ENCODE measurements around the gene RNF126.
"Not testable (repeated sequence)": the region's sequence is repeated elsewhere in the genome, so short reads cannot be mapped to it uniquely, and the experiment has no call there.

Gene RNF126

DNA sequence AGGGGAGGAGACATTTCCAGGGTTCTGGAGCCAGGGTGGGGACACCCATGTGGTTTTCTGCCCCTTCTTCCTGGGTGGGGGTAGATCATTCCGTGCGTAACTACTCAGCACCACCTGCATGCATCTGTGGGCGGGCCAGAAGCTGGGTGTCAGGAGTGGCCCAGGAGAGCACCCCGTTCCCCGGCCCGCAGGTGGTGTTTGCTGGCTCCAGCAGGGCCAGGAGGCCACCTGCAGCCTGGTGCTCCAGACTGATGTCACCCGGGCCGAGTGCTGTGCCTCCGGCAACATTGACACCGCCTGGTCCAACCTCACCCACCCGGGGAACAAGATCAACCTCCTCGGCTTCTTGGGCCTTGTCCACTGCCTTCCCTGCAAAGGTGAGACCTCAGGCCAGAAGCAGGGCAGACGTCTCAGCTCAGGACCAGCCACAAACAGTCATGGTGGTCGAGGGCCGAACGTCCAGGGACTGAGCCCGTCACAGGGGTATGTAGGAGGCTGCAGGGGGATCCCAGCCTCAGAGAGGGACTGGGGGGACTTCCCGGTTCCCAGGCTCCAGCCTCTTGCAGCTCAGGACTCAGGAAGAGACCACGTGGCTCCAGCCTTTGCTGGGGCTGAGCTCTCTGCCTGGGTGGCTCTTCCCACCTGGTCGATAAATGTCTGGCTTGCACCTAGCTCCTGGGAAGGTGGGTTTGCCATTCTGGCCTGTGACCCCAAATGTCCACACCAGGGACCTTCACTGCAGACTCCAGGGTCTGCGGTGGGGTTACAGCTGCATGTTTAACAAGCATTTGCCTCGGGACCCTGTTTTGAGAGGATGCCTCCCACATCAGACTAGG is 14.8 kb upstream of the RNF126 start:
- peak overlapping the region; percentile 72 for H3K4me3 ChIP-seq (replicated peaks; ENCODE audit: low read depth, low read length)
- TF ChIP-seq, protein P1, sequence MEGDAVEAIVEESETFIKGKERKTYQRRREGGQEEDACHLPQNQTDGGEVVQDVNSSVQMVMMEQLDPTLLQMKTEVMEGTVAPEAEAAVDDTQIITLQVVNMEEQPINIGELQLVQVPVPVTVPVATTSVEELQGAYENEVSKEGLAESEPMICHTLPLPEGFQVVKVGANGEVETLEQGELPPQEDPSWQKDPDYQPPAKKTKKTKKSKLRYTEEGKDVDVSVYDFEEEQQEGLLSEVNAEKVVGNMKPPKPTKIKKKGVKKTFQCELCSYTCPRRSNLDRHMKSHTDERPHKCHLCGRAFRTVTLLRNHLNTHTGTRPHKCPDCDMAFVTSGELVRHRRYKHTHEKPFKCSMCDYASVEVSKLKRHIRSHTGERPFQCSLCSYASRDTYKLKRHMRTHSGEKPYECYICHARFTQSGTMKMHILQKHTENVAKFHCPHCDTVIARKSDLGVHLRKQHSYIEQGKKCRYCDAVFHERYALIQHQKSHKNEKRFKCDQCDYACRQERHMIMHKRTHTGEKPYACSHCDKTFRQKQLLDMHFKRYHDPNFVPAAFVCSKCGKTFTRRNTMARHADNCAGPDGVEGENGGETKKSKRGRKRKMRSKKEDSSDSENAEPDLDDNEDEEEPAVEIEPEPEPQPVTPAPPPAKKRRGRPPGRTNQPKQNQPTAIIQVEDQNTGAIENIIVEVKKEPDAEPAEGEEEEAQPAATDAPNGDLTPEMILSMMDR (IDR thresholded peaks at IDR 0.05; ENCODE audit: low read length, missing control alignments), result no peak

DNA sequence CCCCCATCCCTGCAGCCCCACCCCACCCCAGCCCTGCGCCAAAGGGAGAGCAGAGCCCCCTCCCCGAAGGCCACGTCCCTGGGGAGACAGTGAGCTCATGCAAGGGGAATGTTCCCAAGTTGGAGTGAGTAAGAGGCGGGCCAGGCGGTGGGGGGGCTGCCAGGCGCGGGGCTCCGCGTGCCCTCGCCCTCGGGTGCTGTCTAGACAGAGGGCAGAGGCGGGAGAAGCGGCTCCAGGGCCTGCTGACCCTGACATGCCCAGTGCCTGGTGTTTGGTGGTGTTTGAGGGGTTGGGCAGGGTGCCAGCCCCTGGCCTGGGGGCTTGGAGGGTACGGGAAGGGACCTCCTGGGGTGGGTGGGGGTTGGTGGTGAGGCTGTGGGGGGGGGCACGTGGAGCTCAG is 14.2 kb upstream of the RNF126 start:
- DNase-seq (ENCODE audit: low read depth), result peak; percentile 83
- peak overlapping the region; percentile 72 for H3K4me3 ChIP-seq (replicated peaks; ENCODE audit: low read depth, low read length)

More for the DNA sequence above, 14.8 kb upstream of the RNF126 start:
- DNase-seq (ENCODE audit: low read depth), result no peak

DNA sequence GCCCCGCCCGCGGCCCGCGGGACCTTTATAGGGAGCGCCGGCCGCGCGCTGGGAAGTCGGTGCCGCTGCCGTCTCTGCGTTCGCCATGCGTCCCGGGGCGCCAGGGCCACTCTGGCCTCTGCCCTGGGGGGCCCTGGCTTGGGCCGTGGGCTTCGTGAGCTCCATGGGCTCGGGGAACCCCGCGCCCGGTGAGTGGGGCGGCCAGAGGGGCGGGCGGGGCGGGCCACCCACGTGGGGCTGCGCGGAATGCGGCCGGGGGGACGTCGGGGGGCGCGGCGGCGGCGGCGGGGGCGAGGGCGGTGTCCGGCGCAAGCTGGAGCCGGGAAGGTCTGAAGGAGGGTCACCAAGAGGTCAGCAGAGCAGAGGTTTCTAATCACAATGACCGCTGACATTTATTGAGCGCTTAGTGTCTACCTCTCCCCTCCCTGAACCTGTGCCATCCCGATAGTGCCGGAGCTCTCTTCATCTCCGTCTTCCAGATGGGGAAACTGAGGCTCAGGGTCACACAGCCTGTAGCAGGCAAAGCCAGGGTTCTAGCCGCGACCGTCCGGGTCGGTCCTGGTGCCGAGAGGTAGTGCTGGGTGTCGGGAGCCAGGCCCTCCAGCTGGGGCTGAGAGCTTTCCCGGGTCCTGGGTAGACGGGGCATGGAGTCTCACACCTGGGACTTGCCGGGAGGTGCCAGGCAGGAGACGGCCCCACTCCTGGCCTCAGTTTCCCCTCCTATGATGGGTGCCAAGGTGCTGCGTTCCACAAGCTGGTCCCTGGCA is 13.5 kb upstream of the RNF126 start, which contains the start of gene FSTL3:
Gene FSTL3 (plus strand): TSS at position 54 of the 767 bp plus-strand sequence. CDS start 32 bp downstream, at position 86.
- DNase-seq (ENCODE audit: low read depth), result no peak
- H3K4me3 ChIP-seq (replicated peaks; ENCODE audit: low read depth, low read length), result peak within 1 kb of the TSS; percentile 72
- TF ChIP-seq, protein P1 (IDR thresholded peaks at IDR 0.05; ENCODE audit: low read length, missing control alignments), result no peak

More for the DNA sequence above, 14.2 kb upstream of the RNF126 start:
- TF ChIP-seq, protein P1 (IDR thresholded peaks at IDR 0.05; ENCODE audit: low read length, missing control alignments), result no peak

DNA sequence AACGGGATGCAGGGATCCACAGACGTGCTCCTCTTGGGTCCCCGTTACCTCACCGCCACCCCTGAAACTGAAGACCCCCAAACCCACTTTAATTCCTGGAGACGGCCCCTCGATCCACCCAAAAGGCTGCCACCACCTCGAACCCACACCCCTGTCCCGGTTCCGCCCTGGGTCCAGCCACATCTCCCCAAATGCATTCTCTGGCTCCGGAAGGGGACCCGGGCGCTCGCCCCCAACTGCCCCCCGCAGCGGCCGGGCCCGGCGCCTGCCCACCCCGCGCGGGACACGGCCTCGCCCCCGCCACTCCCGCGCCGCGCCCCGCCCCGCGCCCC is 13.0 kb upstream of the RNF126 start:
- DNase-seq (ENCODE audit: low read depth), result no peak
- peak overlapping the region; percentile 72 for H3K4me3 ChIP-seq (replicated peaks; ENCODE audit: low read depth, low read length)
- TF ChIP-seq, protein P1 (IDR thresholded peaks at IDR 0.05; ENCODE audit: low read length, missing control alignments), result no peak

DNA sequence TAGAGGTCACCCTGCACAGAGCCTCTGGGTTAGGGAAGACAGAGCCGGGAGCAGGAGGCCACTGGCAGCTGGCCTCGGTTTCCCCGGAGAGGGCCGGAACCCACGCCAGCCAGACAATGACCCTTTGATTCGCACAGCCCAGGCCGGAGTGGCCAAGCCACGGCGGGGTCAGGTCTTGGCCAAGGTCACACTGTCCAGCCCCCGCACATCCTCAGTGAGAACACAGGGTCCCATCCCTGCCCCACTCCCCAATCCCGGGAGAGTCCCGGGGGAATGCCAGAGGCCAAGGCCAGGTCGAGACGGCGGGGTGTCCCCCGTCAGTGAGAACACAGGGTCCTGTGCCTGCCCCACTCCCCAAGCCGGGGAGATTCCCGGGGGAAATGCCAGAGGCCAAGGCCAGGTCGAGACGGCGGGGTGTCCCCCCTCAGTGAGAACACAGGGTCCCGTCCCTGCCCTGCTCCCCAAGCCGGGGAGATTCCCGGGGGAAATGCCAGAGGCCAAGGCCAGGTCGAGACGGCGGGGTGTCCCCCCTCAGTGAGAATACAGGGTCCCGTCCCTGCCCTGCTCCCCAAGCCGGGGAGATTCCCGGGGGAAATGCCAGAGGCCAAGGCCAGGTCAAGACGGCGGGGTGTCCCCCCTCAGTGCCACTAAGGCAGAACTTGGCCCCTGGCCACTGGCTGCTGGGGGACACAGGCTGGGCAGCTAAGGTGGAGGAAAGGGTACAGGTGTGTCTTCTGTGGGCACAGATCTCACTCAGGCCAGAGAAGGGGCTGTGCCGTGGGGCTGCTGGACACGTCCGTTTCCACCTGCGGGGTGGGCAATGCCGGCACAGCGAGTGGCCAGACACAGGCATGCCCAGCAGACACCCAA is 11.5 kb upstream of the RNF126 start:
- no peak for DNase-seq (ENCODE audit: low read depth)
- TF ChIP-seq, protein P1 (IDR thresholded peaks at IDR 0.05; ENCODE audit: low read length, missing control alignments), result no peak
- no peak overlapping the region for H3K4me3 ChIP-seq (replicated peaks; ENCODE audit: low read depth, low read length)

DNA sequence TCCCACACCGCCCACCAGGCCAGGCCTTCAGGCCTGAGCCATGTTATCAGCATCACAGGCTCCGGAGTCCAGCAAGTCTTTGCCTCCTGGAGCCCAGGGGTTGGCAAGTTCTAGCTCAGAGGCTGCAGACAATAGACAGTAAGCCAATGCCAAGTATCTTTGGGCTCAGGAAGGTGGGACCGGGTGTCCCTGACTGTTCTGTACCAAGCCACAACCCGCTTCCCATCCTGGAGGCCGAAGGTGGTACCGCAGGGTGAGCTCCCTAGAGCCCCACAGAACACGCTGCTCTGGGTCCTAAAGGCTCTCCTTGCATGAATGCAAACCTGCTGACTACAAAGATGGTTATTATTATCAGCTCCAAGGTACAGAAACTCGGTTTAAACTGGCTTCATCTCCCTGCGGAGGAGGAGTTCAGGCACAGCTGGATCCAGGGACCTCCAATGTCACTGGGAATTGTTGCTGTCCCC is 7.6 kb upstream of the RNF126 start:
- H3K4me3 ChIP-seq (replicated peaks; ENCODE audit: low read depth, low read length), result no peak overlapping the region
- no peak for DNase-seq (ENCODE audit: low read depth)
- TF ChIP-seq, protein P1 (IDR thresholded peaks at IDR 0.05; ENCODE audit: low read length, missing control alignments), result peak; percentile 3

DNA sequence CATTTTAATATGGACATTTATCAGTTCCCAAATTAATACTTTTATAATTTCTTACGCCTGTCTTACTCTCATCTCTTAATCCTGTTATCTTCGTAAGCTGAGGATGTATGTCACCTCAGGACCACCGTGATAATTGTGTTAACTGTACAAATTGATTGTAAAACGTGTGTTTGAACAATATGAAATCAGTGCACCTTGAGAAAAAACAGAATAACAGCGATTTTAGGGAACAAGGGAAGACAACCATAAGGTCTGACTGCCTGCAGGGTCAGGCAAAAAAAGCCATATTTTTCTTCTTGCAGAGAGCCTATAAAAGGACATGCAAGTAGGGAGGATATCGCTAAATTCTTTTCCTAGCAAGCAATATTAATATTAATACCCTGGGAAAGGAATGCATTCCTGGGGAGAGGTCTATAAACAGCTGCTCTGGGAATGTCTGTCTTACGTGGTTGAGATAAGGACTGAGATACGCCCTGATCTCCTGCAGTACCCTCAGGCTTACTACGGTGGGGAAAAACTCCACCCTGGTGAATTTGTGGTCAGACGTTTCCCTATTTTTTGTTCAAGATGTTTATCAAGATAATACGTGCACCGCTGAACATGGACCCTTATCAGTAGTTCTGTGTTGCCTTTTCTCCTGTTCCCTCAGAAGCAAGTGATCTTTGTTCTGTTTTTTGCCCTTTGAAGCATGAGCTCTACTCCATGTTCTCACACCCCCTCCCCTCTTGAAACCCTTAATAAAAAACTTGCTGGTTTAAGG is 5.8 kb upstream of the RNF126 start:
- peak; percentile 20 for DNase-seq (ENCODE audit: low read depth)
- not testable (repeated sequence) for H3K4me3 ChIP-seq (replicated peaks; ENCODE audit: low read depth, low read length)

DNA sequence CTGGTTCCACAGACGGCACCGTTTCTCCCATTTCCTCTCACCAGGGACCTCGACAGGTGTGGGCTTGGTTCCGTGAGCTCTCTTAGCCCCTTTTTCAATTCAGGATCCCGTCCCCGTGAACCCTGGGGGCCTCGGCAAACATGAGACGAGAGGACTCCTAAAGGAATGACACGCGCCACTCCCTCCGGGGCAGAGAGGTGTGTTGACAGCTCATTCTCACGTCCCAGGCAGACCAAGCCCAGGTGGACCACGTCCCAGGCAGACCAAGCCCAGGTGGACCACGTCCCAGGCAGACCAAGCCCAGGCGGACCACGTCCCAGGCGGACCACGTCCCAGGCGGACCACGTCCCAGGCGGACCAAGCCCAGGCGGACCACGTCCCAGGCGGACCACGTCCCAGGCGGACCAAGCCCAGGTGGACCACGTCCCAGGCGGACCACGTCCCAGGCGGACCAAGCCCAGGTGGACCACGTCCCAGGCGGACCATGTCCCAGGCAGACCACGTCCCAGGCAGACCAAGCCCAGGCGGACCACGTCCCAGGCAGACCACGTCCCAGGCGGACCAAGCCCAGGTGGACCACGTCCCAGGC is 4.1 kb upstream of the RNF126 start:
- H3K4me3 ChIP-seq (replicated peaks; ENCODE audit: low read depth, low read length); DNase-seq (ENCODE audit: low read depth): not testable (repeated sequence)

Data from fibroblast of pulmonary artery (primary cell).